GM19193 (cell line): ENCODE results near the gene PFN1.

ENCODE experiments used
- POLR2A ChIP-seq: IDR thresholded peaks from 4 replicates; pipeline ENCODE4 v1.6.1; 2011; ENCODE audit not compliant: insufficient read depth, insufficient read length; ENCODE audit errors: extremely low read depth

Gene PFN1

GRCh38 chr17:4972322-4972721 lies 24.0 kb upstream of the PFN1 start:
- no peak for TF ChIP-seq POLR2A

- TF ChIP-seq POLR2A: no peak
These were observed 23.5 kb upstream of the PFN1 start for GRCh38 chr17:4971826-4972225.

- no peak for TF ChIP-seq POLR2A
These were observed 21.9 kb upstream of the PFN1 start for GRCh38 chr17:4970273-4970672.

GRCh38 chr17:4969551-4970173 lies 21.3 kb upstream of the PFN1 start:
- no peak for TF ChIP-seq POLR2A

GRCh38 chr17:4969047-4969550 lies 20.8 kb upstream of the PFN1 start:
- no peak for TF ChIP-seq POLR2A

GRCh38 chr17:4968486-4969046 lies 20.2 kb upstream of the PFN1 start:
- TF ChIP-seq POLR2A: no peak

- TF ChIP-seq POLR2A: peak; percentile 85
These were observed 19.5 kb upstream of the PFN1 start, which contains the start of gene SPAG7 for GRCh38 chr17:4967539-4968485. SPAG7 (minus strand) TSS chr17:4967817; CDS start chr17:4967804, 13 bp downstream.

- TF ChIP-seq POLR2A: peak; percentile 50
These were observed 18.7 kb upstream of the PFN1 start for GRCh38 chr17:4966844-4967538.

- no peak for TF ChIP-seq POLR2A
These were observed 17.1 kb upstream of the PFN1 start for GRCh38 chr17:4965311-4965986.

- TF ChIP-seq POLR2A: no peak
These were observed 12.1 kb upstream of the PFN1 start for GRCh38 chr17:4960279-4960922.

GRCh38 chr17:4959261-4959965 lies 11.1 kb upstream of the PFN1 start:
- TF ChIP-seq POLR2A: no peak

- TF ChIP-seq POLR2A: no peak
These were observed 9.8 kb upstream of the PFN1 start for GRCh38 chr17:4958102-4958501.

GRCh38 chr17:4956493-4957061 lies 8.2 kb upstream of the PFN1 start:
- TF ChIP-seq POLR2A: no peak
